Measurements from ENCODE around the gene TIMP2.

Gene TIMP2

GRCh38 chr17:78831688-78832540 lies 93.3 kb downstream of the TIMP2 start:
- DNase-seq = no peak

- DNase-seq = no peak
These were observed 95.7 kb downstream of the TIMP2 start for GRCh38 chr17:78829477-78829876.

GRCh38 chr17:78828470-78829185 lies 96.6 kb downstream of the TIMP2 start:
- no peak for DNase-seq

- DNase-seq = no peak
These were observed 98.2 kb downstream of the TIMP2 start for GRCh38 chr17:78826836-78827509.

GRCh38 chr17:78826421-78826820 lies 98.8 kb downstream of the TIMP2 start:
- no peak for DNase-seq

- DNase-seq = no peak
These were observed 99.5 kb downstream of the TIMP2 start for GRCh38 chr17:78825696-78826095.

GRCh38 chr17:78824240-78824639 lies 100.9 kb downstream of the TIMP2 start:
- DNase-seq = no peak

- DNase-seq = no peak
These were observed 101.7 kb downstream of the TIMP2 start for GRCh38 chr17:78823282-78824046.

- DNase-seq = no peak
These were observed 102.6 kb downstream of the TIMP2 start for GRCh38 chr17:78822552-78822951.

- no peak for DNase-seq
These were observed 103.2 kb downstream of the TIMP2 start for GRCh38 chr17:78821961-78822360.

GRCh38 chr17:78820841-78821240 lies 104.3 kb downstream of the TIMP2 start:
- no peak for DNase-seq

GRCh38 chr17:78819806-78820792 lies 105.1 kb downstream of the TIMP2 start:
- DNase-seq = no peak

- no peak for DNase-seq
These were observed 105.8 kb downstream of the TIMP2 start for GRCh38 chr17:78819402-78819801.

GRCh38 chr17:78818932-78819331 lies 106.3 kb downstream of the TIMP2 start:
- DNase-seq = no peak

- no peak for DNase-seq
These were observed 106.9 kb downstream of the TIMP2 start for GRCh38 chr17:78818152-78818846.

- DNase-seq = no peak
These were observed 108.1 kb downstream of the TIMP2 start for GRCh38 chr17:78817123-78817522.

- DNase-seq = no peak
These were observed 109.5 kb downstream of the TIMP2 start for GRCh38 chr17:78815696-78816095.

- no peak for DNase-seq
These were observed 112.3 kb downstream of the TIMP2 start for GRCh38 chr17:78812855-78813254.

- DNase-seq = no peak
These were observed 117.0 kb downstream of the TIMP2 start for GRCh38 chr17:78808163-78808562.

- no peak for DNase-seq
These were observed 118.7 kb downstream of the TIMP2 start for GRCh38 chr17:78806451-78806850.

GRCh38 chr17:78805301-78805700 lies 119.9 kb downstream of the TIMP2 start:
- no peak for DNase-seq
